ENCODE data around the gene TRIM15.

The TRIM15 gene

DNA sequence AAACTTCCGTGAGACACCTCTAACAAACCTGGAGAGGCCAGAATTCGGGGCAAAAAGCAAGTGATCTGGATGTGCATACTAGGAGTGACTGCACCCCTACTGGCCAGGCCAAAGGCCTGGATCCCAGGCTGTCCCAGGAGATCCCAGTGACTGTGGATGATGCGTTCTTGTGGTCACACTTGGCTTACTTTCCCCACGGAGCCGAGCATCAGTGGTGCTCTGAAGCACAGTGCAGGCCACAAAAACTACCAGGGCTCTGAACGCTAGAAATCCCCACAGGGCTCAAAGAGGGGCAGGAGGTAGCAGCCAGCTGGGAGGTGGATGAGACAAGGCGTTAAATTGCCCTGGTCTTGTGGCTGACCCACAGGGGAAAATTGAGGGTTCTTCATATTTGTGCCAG is 42.8 kb downstream of the TRIM15 start:
- in situ Hi-C loops (cut with HindIII; ENCODE audit: low sequenced_read_pairs), result no loop called here
- TF ChIP-seq, protein P1, sequence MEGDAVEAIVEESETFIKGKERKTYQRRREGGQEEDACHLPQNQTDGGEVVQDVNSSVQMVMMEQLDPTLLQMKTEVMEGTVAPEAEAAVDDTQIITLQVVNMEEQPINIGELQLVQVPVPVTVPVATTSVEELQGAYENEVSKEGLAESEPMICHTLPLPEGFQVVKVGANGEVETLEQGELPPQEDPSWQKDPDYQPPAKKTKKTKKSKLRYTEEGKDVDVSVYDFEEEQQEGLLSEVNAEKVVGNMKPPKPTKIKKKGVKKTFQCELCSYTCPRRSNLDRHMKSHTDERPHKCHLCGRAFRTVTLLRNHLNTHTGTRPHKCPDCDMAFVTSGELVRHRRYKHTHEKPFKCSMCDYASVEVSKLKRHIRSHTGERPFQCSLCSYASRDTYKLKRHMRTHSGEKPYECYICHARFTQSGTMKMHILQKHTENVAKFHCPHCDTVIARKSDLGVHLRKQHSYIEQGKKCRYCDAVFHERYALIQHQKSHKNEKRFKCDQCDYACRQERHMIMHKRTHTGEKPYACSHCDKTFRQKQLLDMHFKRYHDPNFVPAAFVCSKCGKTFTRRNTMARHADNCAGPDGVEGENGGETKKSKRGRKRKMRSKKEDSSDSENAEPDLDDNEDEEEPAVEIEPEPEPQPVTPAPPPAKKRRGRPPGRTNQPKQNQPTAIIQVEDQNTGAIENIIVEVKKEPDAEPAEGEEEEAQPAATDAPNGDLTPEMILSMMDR (IDR thresholded peaks at IDR 0.05; ENCODE audit: low read depth, low read length, missing control alignments), result no peak
- H3K4me3 ChIP-seq (ENCODE audit: low read depth, low read length), result no peak overlapping the region
- DNase-seq (ENCODE audit: low read depth), result no peak

DNA sequence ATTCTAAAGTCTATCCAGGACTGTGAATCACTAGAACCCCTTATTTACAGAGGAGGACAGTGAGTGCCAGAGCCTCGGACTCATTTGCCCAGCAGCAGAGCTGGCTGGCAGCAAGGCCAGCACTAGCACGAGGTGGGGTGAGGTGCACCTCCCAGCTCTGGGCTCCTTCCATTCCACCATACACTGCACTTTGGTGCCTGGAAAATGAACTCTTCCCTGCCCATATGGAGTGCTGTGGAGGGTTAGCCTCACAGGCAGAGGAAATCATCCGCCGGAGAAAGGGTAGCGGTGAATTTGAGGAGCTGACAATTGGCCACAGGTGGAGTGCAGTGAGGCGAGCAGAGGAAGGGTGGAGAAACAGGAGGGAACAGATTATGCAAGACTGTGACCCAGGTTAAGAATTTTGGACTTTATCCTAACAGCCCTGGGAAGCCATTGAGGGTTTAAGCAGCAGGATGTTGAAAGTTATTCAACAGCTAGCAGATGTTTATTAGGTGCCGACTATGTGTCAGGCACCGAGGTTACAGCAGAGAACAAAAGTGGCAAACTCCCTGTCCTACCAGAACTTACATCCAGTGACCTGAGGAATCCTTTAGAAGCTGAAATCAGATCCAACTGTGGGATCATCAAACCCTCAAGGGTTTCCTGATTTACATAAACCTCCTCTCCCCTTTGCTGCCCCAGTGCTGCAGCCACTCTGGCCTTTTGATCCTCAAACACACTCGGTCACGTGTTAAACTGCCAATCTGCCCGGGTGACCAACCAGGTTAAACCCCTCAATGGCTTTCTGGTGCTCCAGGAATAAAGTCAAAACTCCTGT is 43.7 kb downstream of the TRIM15 start:
- DNase-seq (ENCODE audit: low read depth), result no peak
- TF ChIP-seq, protein P1 (IDR thresholded peaks at IDR 0.05; ENCODE audit: low read depth, low read length, missing control alignments), result no peak
- in situ Hi-C loops (cut with HindIII; ENCODE audit: low sequenced_read_pairs), result no loop called here
- no peak overlapping the region for H3K4me3 ChIP-seq (ENCODE audit: low read depth, low read length)

DNA sequence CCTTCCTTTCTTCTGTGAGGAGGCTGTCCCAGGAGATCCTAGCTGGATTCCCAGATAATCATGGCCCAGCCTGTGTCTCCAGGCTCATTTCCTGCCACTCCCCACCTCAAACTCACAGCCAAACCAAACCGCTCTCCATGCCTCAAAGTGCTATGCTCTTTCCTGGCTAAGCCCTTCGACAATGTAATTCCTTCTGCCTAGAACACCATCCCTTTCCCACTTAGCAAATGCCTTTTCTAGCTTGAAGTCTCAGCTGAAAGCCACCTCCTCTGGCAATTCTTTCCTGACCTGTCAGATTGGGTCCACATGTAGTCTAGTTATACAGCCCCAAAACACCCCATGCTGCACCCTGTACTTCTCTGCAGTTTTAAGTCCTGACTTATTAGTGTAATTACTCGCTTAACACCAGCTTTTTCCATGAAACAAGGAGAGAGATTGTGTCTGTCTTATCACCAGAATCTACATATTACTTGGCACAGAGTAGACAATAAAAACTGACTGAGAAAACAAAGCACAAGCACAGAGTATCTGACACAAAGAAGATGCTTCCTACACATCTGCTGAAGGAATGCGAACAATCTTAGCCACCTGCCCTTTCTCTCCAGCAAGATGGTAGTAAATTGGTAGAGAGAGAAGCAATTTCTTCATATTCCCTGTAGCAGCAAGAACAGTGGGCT is 44.4 kb downstream of the TRIM15 start:
- DNase-seq (ENCODE audit: low read depth), result no peak
- TF ChIP-seq, protein P1 (IDR thresholded peaks at IDR 0.05; ENCODE audit: low read depth, low read length, missing control alignments), result no peak
- in situ Hi-C loops (cut with HindIII; ENCODE audit: low sequenced_read_pairs), result no loop called here
- no peak overlapping the region for H3K4me3 ChIP-seq (ENCODE audit: low read depth, low read length)

DNA sequence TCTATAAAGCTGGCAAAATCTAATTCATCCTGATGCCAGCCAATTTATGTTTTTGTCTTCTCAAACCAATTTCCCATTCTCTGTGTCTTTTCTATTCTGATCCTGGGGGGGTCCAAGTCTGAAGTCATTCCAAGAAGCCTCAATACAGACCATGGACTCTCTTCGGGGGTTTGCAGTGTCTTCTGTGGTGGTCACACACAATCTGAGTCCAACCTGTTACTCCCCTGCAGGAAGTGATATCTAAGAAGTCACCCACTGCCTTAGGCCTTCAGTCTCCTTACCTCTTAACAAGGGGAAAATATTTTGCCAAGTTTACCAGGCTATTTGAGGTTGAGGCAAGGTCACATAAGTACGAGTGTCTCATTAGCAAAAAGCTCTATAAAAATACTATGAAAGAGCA is 48.0 kb downstream of the TRIM15 start:
- in situ Hi-C loops (cut with HindIII; ENCODE audit: low sequenced_read_pairs), result no loop called here
- DNase-seq (ENCODE audit: low read depth), result no peak
- H3K4me3 ChIP-seq (ENCODE audit: low read depth, low read length), result no peak overlapping the region

DNA sequence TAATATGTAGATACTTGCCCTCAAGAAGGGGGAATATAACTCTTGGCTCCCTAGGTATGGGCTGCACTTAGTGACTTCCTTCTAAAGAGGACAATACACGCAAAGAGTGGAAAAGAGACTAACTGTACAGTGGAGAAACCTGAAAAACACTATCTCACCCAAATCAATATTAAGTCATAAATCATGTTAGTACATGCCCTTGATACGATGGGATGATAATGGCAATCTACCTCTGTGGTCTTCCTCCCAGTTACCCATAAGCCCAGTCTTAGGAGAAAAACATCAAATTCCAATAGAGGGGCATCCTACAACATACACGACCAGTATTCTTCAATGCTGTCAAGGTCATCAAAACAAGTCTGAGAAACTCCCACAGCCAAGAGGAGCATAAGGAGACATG is 48.6 kb downstream of the TRIM15 start:
- TF ChIP-seq, protein P1 (IDR thresholded peaks at IDR 0.05; ENCODE audit: low read depth, low read length, missing control alignments), result no peak
- in situ Hi-C loops (cut with HindIII; ENCODE audit: low sequenced_read_pairs), result no loop called here
- H3K4me3 ChIP-seq (ENCODE audit: low read depth, low read length), result peak overlapping the region; percentile 91
- no peak for DNase-seq (ENCODE audit: low read depth)

More for the DNA sequence above, 48.0 kb downstream of the TRIM15 start:
- TF ChIP-seq, protein P1 (IDR thresholded peaks at IDR 0.05; ENCODE audit: low read depth, low read length, missing control alignments), result no peak

DNA sequence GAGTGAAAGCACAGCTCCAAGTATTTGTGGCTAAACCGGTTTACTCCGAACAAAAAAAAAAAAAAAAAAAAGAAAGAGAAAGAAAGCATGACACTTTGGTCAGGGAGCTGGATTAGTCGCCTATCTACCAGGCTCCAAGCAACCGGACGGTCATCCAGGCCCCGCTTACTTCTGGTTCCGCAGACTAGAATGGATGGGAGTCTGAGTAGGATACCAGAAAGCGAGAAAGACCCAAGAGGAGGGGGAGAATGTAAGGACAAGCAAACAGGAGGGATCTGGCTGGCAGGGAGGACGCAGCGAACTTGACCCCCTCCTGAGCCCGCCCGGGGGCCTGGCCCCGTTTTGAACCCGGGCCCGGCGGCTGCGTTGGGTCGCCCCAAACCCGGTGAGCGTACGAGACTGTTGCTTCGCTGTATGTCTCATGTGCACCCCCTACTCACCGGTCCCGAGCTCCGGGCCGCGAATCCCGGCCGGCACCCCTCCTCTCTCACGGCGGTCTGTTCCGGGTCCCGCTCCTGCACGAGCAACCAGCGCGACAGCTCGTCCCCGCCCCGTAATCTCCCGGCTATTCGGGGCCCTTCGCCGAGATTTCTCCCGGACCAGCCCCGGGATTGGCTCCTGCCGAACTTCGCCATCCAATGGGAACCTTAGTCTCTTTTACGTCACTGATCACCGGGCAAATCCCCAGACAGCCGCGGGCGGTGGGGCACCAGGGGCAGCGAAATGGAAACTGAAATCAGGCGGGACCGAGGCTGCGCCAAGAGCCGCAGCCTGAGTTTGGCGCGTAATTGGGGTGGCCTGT is 49.7 kb downstream of the TRIM15 start, which contains the start of gene TRIM26:
Gene TRIM26, minus strand, starts transcription at position 542 of the 802 bp plus-strand sequence. CDS start 14,303 bp downstream, outside the sequence.
- TF ChIP-seq, protein P1 (IDR thresholded peaks at IDR 0.05; ENCODE audit: low read depth, low read length, missing control alignments), result no peak
- in situ Hi-C loops (cut with HindIII; ENCODE audit: low sequenced_read_pairs), result no loop called here

More for the DNA sequence above, 49.7 kb downstream of the TRIM15 start, which contains the start of gene TRIM26:
- peak within 1 kb of the TSS; percentile 91 for H3K4me3 ChIP-seq (ENCODE audit: low read depth, low read length)
- peak; percentile 92 for DNase-seq (ENCODE audit: low read depth)

All from astrocyte of the cerebellum (primary cell).